Ovary (tissue), 3 donors: ENCODE results near the gene MYO1F.

Source experiments
- EP300 ChIP-seq: sonication (generic); formaldehyde crosslinking; IDR thresholded peaks from one replicate; pipeline ENCODE4 v1.6.1; 2017; ENCODE audit warnings: antibody characterized with exemption
- POLR2A ChIP-seq: fragments of 450-650 bp; IDR thresholded peaks from one replicate; pipeline ENCODE4 v1.6.1; 2017; ENCODE audit warnings: antibody characterized with exemption, mild to moderate bottlenecking, moderate library complexity
- TF ChIP-seq, protein P1 (sequence below), 3 donors: fragments of 450-650 bp in 2 of 3; fragments of 200-600 bp in 1 of 3; IDR thresholded peaks; one replicate each; pipeline versions ENCODE4 v1.5.1 to v1.8.0; 2016 to 2022; ENCODE audit warnings: antibody characterized with exemption in 3 of 3, mild to moderate bottlenecking in 1 of 3
- donor health status: DM: no; HTN: no; CAD: no.

DNA sequence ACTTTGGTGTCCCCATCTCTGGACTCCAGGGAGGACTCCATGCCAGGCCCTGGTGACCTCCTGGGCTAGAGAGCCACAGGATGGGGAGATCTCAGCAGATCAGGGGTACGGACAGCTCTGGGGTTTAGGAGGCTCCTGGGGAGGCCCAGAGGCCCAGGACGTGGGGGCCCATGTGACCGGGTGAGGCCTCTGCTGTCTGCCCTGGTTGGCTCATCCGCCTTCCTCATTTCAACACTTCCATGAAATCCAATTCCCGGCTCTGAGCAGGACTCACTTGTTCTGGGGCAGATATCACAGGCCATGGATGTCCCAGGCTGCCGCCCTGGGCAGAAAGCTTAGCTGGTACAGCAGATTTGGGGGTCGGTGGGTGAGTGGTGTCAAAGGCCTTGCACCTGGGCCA, 73.7 kb downstream of the MYO1F start:
- TF ChIP-seq, protein P1, sequence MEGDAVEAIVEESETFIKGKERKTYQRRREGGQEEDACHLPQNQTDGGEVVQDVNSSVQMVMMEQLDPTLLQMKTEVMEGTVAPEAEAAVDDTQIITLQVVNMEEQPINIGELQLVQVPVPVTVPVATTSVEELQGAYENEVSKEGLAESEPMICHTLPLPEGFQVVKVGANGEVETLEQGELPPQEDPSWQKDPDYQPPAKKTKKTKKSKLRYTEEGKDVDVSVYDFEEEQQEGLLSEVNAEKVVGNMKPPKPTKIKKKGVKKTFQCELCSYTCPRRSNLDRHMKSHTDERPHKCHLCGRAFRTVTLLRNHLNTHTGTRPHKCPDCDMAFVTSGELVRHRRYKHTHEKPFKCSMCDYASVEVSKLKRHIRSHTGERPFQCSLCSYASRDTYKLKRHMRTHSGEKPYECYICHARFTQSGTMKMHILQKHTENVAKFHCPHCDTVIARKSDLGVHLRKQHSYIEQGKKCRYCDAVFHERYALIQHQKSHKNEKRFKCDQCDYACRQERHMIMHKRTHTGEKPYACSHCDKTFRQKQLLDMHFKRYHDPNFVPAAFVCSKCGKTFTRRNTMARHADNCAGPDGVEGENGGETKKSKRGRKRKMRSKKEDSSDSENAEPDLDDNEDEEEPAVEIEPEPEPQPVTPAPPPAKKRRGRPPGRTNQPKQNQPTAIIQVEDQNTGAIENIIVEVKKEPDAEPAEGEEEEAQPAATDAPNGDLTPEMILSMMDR (IDR thresholded peaks at IDR 0.05): no peak
- TF ChIP-seq POLR2A: no peak
- no peak for TF ChIP-seq EP300
